NCI-H2107 (cell line): ENCODE data around the gene KCNE3.
"Not testable (repeated sequence)": the region's sequence is repeated elsewhere in the genome, so short reads cannot be mapped to it uniquely, and the experiment has no call there.

Experiments
- DNase-seq: peaks from one replicate; lab custom pipeline; 2025; lab: John Stamatoyannopoulos, UW

The KCNE3 gene

GRCh38 chr11:74443071-74443864 lies 24.1 kb downstream of the KCNE3 start:
- DNase-seq = peak; percentile 89

GRCh38 chr11:74442636-74443035 lies 24.7 kb downstream of the KCNE3 start:
- no peak for DNase-seq

DNA sequence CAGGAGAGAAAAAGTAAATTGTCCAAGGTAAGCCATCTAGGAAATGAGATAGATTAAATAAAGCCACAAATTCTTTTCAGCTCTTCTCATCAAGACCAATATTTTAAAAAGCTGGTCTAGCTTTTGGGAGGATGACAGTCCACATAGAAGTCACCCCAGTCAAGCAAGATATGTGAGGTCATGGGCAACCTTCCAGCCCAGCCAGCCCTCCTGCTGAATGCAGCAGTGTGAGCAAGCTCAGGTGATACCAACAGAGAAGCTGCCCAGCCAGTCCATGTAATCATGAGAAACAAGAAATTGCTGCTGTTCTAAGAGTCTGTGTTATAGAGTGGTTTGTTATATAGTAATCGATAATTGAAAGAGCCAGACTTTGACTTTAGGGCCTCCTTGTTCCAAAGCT lies 28.7 kb downstream of the KCNE3 start:
- no peak for DNase-seq

GRCh38 chr11:74437441-74438042 lies 29.8 kb downstream of the KCNE3 start:
- no peak for DNase-seq

DNA sequence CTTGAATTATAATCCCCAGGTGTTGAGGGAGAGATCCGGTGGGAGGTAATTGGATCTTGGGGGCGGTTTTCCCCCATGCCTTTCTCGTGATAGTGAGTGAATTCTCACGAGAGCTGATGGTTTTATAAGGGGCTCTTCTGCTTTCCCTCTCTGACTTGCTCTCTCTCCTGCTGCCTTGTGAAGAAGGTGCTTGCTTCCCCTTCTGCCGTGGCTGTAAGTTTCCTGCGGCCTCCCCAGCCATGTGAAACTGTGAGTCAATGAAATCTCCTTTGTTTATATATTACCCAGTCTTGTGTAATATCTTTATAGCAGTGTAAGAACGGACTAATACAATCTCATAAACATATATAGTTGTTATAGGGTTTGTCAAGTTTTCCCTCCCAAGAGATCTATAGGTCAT lies 32.8 kb downstream of the KCNE3 start:
- no peak for DNase-seq

- no peak for DNase-seq
These were observed 38.1 kb downstream of the KCNE3 start for GRCh38 chr11:74429205-74429604.

- DNase-seq = no peak
These were observed 39.9 kb downstream of the KCNE3 start for GRCh38 chr11:74427384-74427886.

DNA sequence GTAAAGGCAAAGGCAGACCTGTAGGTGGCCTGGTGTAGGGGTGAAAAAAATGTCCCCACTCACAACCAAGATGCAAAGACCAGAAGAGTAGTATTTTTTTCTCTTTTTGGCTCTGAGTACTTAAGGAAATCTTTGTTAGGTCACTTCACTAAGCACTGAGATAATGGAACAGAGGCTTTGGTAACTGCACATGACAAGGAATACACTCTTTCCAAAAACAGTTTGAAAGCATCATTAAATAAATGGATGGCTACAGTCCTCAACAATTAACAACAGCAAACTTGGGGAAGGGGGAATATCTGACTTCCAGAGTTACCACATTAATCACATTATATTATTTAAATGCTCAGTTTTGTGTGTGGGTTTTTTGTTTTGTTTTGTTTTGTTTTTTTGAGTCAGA lies 42.2 kb downstream of the KCNE3 start:
- DNase-seq = no peak

DNA sequence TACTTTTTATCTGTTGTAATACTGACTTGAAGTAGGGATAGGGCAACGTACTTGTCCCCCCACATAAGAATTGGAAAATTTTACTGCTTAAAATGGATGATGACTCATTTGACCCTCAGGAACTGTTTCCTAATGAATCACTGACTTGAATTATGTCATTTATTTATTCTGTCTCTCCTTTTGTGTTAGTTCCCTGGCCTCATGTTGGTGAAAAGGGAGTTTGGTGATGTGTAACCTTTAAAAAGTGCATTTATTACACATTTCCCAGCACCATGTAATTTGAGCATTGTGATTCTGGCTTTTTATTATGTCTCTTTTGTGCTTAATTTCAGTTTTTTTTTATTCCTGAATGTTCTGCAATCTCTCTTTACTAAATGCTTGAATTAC lies 48.8 kb downstream of the KCNE3 start:
- no peak for DNase-seq

DNA sequence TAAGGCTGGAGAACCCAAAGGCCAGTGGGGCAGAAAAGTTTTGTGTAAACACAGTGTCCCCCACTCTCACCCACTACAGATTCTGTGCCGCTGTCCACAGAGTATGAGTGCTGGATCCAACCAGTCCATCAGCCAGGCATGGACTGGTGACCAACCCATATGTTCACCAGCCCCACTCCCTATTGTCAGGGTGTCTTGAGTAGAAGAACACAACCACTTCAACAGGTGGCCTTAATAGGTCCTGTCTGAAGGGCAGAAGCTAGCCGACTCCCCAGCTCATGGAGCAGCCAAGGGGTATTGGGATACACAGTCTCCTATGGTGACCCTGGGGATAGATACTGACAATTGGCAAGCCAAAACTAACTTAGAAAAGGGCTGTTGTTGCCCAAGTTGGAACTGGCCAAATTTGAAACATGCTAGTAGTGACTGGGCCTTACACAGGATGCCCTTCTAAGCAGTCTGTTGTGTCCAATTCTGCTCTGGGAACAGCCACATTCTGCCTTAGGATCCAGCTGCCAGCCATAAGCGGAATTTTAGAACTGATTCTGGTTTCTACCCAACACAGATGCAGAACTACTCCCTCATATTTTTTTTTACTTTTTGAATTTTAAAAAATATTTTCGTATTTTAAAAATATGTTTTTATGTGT lies 49.4 kb downstream of the KCNE3 start:
- DNase-seq = no peak

DNA sequence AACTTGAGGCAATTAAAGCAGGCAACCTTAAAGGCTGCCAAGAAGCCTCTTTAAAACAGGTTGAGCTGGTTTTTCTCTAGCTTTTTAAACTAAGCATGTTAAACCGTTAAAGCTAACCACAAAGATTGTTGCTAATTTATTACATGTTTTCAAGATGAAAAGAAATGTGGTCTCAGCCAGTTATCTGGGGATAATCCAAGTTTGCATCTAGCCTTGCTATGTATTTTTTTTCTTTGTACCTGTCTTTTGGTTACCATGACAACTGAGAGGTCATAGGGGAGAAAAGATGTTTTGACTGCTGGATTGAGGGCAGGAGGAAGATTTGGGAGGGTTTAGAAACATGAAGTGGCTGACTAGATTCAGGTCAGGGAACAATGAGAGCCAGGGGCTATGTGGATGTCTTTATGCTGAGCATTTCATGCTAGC lies 50.0 kb downstream of the KCNE3 start:
- DNase-seq = no peak

DNA sequence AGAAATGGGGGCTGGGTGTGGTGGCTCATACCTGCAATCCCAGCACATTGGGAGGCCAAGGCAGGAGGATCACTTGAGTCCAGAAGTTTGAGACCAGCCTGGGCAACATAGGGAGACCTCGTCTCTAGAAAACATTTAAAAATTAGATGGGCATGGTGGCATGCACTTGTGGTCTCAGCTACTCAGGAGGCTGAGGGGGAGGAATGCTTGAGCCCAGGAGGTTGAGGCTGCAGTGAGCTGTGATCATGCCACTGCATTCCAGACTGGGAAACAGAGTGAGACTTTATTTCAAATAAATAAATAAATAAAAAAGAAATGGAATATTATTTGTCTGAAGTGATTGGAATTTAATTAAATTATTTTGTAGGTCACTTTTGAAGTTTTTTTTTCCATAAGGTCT lies 50.4 kb downstream of the KCNE3 start:
- DNase-seq = not testable (repeated sequence)

GRCh38 chr11:74412733-74413359 lies 54.5 kb downstream of the KCNE3 start:
- DNase-seq = no peak

DNA sequence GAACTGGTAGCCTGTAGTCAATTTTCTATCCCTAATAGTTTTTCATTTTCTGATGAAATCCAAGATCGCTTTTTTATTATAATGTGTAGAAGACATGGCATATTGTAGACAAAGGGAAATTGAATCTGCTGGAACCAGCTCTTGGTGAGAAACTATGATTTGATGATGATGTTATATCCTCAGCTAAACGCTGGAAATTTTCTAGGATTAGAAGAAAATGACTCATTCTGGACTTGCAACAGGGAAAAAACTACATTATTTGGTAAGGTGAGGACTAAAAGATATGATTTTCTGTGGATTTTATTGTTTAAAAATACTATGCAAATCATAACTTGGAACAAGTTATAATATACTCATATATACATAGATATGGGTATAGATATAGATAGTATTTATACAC lies 55.0 kb downstream of the KCNE3 start:
- DNase-seq = no peak

DNA sequence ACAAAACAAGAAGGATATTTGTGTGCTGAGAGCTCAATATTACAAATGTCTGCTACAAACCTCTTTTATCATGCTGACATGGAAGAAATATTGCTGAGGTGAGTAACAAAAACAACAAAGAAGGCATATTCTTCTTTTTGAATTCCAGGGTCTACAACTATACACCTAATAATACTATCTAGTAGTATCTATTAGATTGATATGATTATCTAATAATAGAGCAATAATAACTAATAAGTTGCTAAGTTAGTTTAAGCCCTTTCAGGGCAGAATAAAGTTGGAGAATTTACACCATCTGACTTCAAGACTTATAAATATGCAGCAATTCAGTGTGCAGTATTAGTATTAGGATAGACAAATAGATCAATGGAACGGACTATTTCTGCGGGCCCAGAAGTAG lies 57.7 kb downstream of the KCNE3 start:
- no peak for DNase-seq
